GM18511 (cell line): ENCODE results near the gene TMEM244.
A peak's percentile ranks its signal among the peaks of the same experiment; 100 is the strongest.
"Not testable (repeated sequence)": the region's sequence is repeated elsewhere in the genome, so short reads cannot be mapped to it uniquely, and the experiment has no call there.

Source experiments
- ATAC-seq: cut with Tn5 transposase; IDR thresholded peaks from one replicate; pipeline ENCODE4 v1.9.1; 2021; ENCODE audit warnings: mild to moderate bottlenecking, moderate library complexity; ENCODE audit not compliant: unreplicated experiment

TMEM244 gene, protein sequence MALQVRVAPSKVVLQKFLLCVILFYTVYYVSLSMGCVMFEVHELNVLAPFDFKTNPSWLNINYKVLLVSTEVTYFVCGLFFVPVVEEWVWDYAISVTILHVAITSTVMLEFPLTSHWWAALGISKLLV

DNA sequence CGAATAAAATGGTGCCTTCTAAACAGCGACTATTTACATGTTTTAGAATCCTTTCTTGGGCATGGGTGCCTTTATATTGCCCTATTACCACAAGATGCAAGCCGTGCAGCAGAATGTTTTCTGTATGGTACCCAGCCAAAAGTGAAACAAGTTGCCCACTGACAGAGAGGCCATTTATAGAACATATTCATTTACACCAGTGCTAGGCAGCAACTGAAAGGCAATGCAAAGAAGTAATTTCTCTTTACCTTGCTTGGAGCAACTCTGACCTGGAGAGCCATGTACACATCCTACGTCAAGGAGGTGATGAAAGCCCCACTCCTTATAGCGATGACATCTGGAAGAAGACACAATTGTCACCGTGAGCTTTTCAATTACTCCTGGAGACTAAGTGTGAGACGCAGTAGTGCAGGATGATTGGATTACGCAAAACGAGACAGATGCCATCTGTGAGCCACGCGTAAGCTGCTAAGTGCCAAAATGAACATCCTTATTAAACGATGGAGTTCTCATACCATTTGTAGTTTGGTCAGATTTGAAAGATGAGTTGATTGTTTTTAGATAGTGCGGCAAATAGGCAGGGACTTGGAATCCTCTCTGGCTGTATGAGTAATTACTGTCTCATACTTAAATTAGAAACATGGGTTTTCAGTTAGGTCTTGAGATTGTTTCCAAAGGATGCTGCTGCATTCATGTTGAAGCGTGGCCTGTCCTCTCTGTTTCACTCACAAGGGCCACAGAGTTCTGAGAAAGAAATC, at the start of gene TMEM244:
Gene TMEM244, minus strand, starts transcription at position 408 of the 758 bp plus-strand sequence. Its CDS starts 127 bp downstream, at position 281.
- no peak for ATAC-seq

DNA sequence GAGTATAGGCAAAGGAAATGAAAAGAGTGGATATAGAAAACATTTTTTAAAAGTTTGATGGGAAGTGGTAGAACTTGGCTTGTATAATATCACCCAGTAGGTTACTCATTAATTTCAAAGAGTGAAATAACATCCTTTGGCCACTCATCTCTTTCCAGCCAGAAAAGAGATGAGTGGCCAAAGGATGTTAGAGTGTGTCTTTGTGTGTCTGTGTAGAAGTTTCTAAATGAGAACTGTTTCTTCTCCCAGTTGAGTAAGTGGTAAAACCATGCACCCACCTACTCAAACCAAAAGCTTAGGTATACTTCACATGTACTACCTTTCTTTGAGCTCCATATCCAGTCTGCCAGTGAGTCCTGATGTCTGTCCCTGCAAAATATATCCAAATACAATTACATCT, 47.7 kb upstream of the TMEM244 start:
- ATAC-seq = peak; percentile 81

DNA sequence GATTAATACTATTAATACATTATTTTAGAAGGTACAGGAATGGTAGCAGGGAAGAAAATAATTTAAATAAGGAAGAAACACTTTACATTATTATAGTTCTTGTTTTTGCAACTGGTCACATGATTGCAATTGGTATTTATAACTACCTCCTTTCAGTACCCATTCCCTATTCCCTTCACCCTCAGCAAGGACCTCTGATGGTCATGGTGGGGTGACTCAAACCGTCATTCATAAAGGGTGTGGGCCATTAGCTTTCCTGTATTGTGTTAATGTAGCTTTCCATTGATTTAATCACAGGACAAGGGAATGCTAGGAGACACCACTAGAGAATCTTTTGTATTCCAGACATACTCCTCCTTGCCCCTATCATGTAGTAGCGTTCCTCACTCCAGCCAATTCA, 47.2 kb upstream of the TMEM244 start:
- peak; percentile 35 for ATAC-seq

DNA sequence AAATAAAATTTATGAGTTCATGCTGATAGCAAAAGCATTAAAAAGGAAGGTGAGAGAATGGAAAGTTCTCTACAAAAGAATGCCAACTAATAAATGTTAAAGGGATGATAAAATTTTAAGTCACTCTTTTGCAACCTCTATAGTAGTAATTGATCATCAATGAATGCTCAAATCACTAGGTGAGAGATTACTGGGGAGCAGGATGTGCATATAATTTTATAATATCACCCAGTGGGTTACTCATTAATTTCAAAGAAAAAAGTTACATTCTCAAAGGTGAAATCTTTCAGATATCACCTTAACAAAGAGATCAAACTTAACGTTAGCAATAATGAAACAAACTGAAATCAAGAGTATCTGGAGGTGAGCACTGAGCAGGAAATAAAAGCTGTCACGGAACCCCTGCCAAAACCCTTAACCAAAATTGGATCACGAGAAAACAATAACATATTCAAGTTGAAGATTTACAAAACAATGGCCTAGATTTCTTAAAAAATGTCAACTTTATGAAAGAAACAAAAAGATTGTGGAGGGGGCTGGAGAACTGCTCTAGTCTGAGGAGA, 45.5 kb upstream of the TMEM244 start:
- no peak for ATAC-seq

DNA sequence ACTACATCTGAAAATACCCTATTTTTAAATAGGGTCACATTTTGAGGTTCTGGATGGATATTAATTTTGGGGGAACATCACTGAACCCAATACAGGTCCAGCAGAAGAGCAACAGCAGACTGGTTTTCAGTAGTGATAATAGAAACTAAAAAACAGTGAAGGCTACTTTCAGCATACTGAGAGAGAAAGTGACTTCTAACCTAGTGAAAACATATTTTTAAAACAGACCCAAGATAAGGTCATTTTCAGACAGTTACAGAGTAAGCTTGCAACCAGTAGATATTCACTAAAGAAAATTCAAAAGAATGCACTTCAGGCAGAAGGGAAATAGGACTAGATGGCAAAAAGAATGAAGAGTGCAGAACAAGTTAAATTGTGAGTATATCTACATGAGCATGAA, 42.0 kb upstream of the TMEM244 start:
- no peak for ATAC-seq

DNA sequence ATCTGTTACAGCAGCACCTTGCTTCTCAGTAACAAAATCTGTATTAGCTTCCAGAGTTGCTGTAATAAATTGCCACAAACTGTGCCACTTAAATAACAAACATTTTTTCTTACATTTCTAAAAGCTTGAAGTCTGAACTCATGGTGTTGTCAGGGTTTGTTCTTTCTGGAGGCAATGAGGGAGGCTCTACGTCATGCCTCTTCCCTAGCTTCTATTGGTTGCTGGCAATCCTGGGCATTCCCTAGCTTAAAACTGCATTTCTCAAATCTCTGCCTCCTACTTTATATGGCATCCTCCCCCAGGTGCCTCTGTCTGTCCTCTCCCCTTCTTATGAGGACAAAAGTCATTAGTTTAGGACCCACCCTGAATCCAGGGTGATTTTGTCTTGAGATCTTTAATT, 41.6 kb upstream of the TMEM244 start:
- no peak for ATAC-seq

DNA sequence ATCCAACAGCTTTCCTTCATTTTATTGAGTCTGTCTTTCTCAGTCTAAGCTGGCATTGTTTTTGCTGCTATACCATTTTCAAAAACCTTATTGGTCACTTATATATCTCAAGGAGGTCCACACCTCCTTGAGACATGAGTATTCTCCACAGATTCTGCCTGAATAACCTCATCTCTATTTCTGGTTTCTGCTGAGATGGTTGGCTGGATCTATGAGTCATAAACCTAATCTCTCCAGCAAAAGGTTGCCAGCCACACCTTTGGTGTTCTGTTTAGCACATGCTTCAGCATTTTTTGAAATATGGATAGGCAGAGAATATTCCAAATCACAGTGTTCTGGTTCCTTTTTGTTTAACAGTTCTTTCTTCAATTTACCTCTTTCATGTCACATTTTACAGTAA, 40.8 kb upstream of the TMEM244 start:
- peak; percentile 64 for ATAC-seq

DNA sequence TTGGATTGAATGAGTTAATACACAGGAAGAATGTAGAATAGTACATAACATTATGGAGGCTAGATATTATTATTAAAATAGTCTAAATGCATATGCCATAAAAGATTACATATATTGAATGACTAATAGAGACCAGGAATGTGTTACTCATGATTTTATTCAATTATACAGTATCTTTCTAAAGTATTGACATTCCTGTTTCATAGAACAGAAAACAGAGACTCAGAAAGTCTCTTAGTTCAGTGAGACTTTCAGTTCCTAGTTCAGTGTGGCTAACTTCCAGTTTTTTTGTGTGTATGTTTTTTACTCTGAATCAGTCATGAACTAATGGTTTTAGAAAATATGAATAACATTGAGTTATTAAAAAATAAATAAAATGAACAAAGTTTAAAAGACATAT, 34.6 kb upstream of the TMEM244 start:
- peak; percentile 75 for ATAC-seq

DNA sequence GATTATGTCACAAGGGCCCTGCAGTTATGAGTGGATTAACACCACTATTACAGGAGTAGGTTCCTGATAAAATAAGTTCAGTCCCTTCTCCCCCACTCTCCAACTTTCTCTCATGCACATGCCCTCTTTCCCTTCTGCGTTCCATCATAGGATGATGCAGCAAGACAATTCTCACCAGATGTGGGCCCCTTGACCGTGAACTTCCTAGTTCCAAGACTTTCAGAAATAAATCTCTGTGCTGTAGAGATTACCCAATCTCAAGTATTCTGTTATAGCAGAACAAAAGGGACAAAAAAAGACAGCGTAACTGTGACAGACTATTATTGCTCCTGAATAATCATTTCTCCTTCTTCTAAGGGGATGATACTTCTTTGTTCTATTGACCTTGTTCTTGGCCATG, 33.8 kb upstream of the TMEM244 start:
- ATAC-seq = no peak

DNA sequence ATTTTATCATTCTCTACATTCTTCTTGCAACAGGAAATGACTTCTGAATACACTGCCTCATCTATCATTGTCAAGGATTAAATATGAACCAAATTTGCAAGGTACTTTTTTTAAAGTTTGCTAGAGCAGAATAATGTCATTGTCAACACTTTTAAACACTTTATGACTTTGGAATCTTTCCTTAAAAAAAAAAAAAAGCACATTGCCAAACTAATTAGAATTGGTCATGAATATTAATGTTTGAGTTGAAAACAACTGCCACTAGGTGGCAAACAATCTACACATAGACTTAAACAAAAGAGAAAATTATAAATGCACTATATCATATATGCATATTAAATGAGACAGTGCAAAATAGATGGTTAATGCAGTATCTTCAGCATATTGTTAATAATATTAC, 32.5 kb upstream of the TMEM244 start:
- no peak for ATAC-seq

DNA sequence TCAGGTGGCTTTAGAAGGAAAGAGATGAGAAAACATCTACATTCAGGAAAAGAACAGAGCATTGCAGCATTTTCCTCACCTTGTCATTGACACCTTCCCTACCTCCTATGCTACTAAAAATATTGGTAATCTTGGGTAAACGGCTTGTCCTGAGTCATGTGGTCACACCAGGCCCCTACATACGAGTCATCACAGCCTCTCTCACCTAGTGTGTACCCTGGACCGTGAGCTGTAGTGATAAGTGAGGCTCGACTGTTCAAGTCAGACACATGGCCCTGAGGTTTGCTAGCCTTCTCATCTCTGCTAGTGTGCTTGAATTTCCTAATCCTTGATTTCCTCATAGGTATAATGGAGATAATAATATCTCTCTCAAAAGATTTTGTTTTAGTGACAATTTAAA, 29.6 kb upstream of the TMEM244 start:
- peak; percentile 60 for ATAC-seq

DNA sequence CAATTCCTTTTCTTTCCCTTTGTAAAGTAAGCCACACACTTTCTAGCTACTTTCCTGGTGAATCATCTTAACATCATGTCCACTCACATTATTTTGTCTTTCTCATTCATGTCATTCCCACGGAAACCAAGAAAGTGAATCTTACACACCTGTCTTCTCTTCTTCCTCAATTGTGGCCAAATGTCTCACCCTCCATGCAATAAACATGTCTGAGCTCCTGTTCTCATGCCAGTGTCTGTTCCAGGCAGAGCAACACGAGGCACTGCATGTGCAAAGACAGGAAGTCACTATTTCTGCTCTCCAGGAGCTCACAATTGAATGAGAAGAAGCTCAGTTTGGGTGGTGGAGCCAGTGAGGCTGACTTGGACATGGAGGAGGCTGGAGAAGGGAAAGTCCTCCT, 29.0 kb upstream of the TMEM244 start:
- ATAC-seq = peak; percentile 54

DNA sequence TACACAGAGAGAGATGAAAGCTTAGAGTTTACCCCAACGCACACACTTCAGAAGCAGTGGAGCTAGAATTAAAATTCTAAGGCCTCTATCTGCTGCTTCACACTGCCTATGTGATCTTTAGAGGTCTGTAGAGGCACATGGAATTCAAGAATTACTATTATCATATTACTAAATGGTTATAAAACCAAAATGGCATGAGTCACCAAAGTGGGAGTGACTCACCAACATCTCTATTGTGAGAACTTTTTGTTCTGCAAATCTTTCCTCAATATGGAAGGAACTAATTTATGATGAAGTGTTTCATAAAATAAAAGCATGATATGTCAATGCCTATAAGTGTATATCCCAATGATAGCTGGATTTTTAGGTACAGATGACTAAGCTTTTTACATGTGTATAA, 28.5 kb upstream of the TMEM244 start:
- ATAC-seq = no peak

DNA sequence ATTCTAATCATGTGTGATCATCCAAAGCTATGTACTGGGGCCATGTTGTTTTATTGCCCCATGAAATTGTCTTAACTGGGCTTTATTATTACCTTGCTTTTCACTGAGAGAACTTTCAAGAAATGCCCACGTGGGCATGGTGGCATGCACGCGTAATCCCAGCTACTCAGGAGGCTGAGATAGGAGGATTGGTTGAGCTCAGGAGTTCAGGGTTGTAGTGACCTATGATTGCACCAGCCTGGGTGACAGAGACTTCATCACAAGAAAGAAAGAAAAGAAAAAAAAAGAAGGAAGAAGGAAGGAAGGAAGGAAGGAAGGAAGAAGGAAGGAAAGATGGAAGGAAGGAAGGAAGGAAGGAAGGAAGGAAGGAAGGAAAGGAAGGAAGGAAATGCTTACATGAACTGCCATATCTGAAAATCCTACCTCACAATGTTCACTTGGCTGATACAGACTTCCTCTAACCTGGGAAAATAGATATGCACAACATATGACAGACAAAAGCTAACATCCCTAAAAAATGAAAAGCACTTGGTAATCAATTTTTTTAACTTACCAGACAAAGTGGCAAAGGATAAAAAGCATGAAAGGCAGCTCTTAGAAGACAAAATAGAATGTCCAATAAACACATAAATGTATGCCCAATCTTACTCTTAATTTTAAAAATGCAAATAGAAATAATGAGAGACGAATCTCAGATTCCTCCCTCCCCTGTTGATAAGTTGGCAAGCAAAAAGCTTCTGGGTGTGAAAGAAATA, 25.5 kb upstream of the TMEM244 start:
- ATAC-seq = no peak

DNA sequence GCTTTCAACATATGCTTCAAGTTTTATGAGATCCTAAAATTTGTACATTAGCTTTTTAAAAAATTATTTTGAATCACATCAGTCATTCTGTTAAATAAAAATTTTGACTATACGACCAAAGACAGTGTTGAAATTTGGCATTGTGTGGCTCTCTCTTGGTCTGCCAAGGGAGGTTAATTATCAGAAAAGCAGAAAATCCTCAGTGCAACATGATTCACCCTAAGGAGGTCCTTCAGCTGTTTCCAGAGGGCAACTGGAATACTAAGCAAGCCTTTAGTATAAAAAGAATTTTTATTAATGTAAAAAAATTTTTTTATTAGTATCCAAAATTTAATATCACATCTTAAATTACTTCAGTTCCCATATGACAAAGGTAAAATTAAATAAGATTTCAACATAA, 23.1 kb upstream of the TMEM244 start:
- no peak for ATAC-seq

DNA sequence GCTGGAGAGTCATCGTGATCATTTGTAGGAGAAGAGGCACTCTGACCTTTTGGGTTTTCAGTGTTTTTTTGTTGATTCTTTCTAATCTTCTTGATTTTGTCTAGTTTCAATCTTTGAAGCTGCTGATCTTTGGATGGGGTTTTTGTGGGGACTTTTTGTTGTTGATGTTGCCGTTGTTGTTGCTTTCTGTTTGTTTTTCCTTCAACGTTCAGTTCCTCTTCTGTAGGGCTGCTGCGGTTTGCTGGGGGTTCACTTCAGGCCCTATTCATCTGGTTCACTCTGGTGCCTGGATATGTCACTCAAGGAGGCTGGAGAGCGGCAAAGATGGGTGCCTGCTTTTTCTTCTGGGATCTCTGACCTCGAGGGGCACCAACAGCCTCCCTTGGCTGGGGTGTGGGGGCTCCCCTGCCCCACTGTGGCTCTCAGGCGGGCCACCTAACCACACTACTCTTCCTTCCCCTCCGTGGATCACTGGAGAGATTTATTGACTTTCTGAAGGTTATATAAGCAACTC, 21.5 kb upstream of the TMEM244 start:
- ATAC-seq = peak; percentile 97

DNA sequence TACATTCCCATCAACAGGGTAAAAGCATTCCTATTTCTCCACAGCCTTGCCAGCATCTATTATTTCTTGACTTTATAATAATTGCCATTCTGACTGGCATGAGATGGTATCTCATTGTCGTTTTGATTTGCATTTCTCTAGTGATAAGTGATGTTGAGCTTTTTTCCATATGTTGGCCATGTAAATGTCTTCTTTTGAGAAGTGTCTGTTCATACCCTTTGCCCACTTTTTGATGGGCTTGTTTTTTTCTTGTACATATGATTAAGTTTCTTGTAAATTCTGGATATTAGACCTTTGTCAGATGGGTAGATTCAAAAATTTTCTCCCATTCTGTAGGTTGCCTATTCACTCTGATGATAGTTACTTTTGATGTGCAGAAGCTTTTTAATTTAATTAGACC, 16.8 kb upstream of the TMEM244 start:
- ATAC-seq = not testable (repeated sequence)

DNA sequence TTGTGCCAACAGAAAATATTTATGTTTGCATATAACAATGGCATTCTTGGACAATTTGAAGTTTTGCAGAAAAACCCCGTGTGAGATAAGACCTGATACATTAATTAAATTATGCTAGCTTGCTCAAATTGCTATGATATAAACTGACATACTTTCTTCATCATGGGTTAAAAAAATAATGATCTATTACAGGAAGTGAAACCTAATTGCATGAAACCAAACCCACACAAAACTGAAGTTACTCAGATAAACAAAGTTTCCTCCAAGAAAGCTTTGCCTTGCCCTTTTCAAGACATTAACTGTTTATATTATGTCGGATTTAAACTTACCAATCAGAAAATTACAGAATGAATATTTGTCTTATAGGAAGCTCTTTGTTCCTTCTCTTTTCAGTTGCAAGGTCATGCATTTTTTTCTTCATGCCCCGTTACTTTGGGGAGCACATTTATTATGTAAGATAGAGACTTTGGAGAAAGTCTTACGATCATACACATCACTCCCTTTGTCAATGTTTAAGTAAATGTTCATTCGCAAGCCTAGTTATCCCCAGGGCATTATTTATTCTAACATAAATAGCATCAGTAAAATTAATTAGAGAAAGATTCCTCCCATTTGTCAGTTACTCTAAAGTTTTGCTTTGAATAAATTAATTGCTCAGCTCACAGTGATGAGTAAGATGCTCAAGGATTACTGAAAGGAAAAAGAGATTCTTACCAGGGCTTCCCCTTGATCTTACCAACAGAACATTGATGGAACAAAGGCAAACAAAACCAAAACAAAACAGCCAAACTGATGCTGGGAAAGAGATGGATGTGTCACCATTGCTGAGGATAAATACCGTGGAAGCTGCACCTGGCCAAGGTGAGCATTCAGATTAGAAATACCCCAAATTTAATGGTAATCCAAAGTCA, 14.8 kb upstream of the TMEM244 start:
- ATAC-seq = peak; percentile 95

DNA sequence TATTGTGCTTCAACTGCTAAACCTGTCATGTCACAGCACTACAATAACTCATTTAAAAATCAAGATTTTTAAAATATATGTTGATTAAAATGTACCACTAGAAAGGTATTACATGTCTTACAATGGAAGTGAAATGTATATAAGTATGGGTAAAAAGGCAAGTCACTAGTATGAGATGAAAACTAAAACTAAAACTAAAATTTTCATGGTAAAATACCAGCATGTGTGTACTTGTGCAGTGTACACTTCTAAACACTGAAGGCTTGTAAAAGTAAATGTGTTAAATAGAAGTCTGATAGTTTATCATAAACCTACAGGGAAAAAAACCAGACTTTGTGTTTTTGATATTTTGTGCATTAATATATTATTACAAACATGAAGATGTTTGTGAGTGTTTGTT, 13.7 kb upstream of the TMEM244 start:
- ATAC-seq = no peak

DNA sequence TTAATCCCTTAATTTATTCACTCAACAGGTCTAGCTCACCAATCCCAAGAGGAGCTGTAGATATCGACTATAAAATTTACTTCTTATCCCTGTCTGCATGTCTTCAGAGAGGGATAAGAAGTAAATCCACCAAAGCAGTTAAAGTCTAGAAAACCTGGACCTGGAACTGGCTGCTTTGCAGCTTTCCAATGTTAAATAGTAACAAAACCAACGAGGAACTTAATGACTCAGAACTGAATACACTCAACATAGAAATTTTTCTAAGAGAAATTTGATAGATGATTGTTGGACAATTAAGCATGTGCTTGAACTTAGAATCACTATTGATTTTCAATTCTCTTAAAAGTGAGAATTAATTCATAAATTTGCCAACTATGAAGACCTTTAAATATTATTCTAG, 11.5 kb upstream of the TMEM244 start:
- no peak for ATAC-seq

DNA sequence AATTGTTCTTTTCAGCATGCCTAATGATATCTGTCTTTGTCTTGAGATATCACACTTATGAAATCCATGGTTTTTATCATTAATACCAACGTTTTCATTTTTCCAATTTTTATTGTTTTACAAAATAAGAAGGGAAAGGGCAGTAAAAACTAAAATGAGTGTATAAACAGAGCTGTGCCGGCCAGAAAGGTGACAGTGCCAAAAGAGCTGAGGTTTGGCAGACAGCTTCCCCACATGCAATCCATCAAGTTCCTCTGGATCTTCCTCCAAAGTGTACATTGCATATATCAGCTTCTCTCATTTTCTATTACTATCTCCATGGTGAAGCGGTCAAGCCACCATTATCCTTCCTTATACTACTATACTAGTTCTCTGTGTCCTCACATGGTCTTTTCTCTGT, 10.1 kb upstream of the TMEM244 start:
- ATAC-seq = no peak
